GM10248 (cell line): ENCODE measurements around the gene SPTBN1.

Source experiments
- CTCF ChIA-PET: fragments of 300-600 bp; sonication (Branson Sonifier 250); formaldehyde crosslinking; extraction: SDS; loops from one replicate; lab custom pipeline; 2021; ENCODE audit warnings: antibody characterized with exemption; lab: Yijun Ruan, JAX
- POLR2A ChIA-PET: fragments of 350-650 bp; sonication (Branson Sonifier 250); formaldehyde crosslinking; extraction: SDS; loops from one replicate; lab custom pipeline; 2020; ENCODE audit warnings: antibody characterized with exemption; lab: Yijun Ruan, JAX
- DNase-seq: peaks from one replicate; pipeline ENCODE4 v3.0.0; 2012; ENCODE audit errors: extremely low spot score
- CTCF ChIP-seq: IDR thresholded peaks from 2 replicates; pipeline ENCODE4 v1.5.1; 2012; ENCODE audit warnings: mild to moderate bottlenecking, low read depth; ENCODE audit errors: extremely low read depth, missing control alignments, control extremely low read depth

The SPTBN1 gene

GRCh38 chr2:54712516-54712915, 256.4 kb downstream of the SPTBN1 start:
- ChIA-PET CTCF (no interaction called here), POLR2A (no interaction called here)
- TF ChIP-seq CTCF = no peak

GRCh38 chr2:54714996-54715395, 258.9 kb downstream of the SPTBN1 start:
- ChIA-PET CTCF (interaction anchor here (0.9 to 1.2 kb wide), 2 partner anchors 10 to 124 kb away, joined by 3 read pairs; no protein-coding TSS in a partner anchor), POLR2A (no interaction called here)
- TF ChIP-seq CTCF = no peak
- no peak for DNase-seq

More at GRCh38 chr2:54712516-54712915, 256.4 kb downstream of the SPTBN1 start:
- no peak for DNase-seq

GRCh38 chr2:54716375-54716774, 260.2 kb downstream of the SPTBN1 start:
- POLR2A ChIA-PET = no interaction called here
- TF ChIP-seq CTCF = no peak
- DNase-seq = no peak
- CTCF ChIA-PET = interaction anchor here (0.8 to 1.5 kb wide), 2 partner anchors 12 to 50 kb away, joined by 3 to 6 read pairs; no protein-coding TSS in a partner anchor

GRCh38 chr2:54720563-54720962, 264.4 kb downstream of the SPTBN1 start:
- CTCF ChIA-PET = interaction anchor here (1.0 kb wide), 1 partner anchor 16 kb away, joined by 5 read pairs; no protein-coding TSS in a partner anchor
- DNase-seq = no peak
- POLR2A ChIA-PET = no interaction called here
- TF ChIP-seq CTCF = no peak
